Glutamatergic neuron (in vitro differentiated cells): ENCODE results near the gene KCNH8. TPM values are rescaled to one million over a fixed set of nuclear protein-coding genes. Genes with fewer than 3 reads are reported as not detected.
A peak's percentile ranks its signal among the peaks of the same experiment; 100 is the strongest.

Experiments
- DNase-seq: peaks from one replicate; pipeline ENCODE4 v3.0.0; 2022
- H3K27ac Mint-ChIP-seq: one replicate; pipeline ENCODE4 v1.8.0; 2020; ENCODE audit warnings: mild to moderate bottlenecking, mixed read lengths, inconsistent platforms; ENCODE audit not compliant: unreplicated experiment
- H3K27me3 Mint-ChIP-seq: one replicate; pipeline ENCODE4 v1.8.0; 2020; ENCODE audit warnings: mild to moderate bottlenecking, moderate library complexity, mixed read lengths, inconsistent platforms; ENCODE audit not compliant: unreplicated experiment
- H3K36me3 Mint-ChIP-seq: one replicate; pipeline ENCODE4 v1.8.0; 2020; ENCODE audit warnings: mild to moderate bottlenecking, mixed read lengths, inconsistent platforms; ENCODE audit not compliant: unreplicated experiment
- H3K4me1 Mint-ChIP-seq: one replicate; pipeline ENCODE4 v1.8.0; 2020; ENCODE audit warnings: mild to moderate bottlenecking, low read depth, mixed read lengths, inconsistent platforms; ENCODE audit not compliant: unreplicated experiment
- H3K4me3 Mint-ChIP-seq: one replicate; pipeline ENCODE4 v1.8.0; 2020; ENCODE audit warnings: mild to moderate bottlenecking, mixed read lengths, inconsistent platforms; ENCODE audit not compliant: unreplicated experiment
- H3K9me3 Mint-ChIP-seq: one replicate; pipeline ENCODE4 v1.8.0; 2020; ENCODE audit warnings: mild to moderate bottlenecking, moderate library complexity, mixed read lengths, inconsistent platforms; ENCODE audit not compliant: unreplicated experiment
- CTCF ChIP-seq: fragments of 200-600 bp; sonication (generic); IDR thresholded peaks from one replicate; pipeline ENCODE4 v1.5.0; 2021; ENCODE audit not compliant: partially characterized antibody, unreplicated experiment
- total RNA-seq: library from RNA; stranded (reverse); fragmentation: NEBNext Ultra II Directional; extraction: Animal tissue kit (Norgen Biotek cat#: 25700); gene quantifications from one replicate; pipeline ENCODE4 v1.2.1, GENCODE V29; 2021; ENCODE audit not compliant: unreplicated experiment

KCNH8 gene
- total RNA-seq, 1 donor from 2014 or later: 30.9 TPM

DNA sequence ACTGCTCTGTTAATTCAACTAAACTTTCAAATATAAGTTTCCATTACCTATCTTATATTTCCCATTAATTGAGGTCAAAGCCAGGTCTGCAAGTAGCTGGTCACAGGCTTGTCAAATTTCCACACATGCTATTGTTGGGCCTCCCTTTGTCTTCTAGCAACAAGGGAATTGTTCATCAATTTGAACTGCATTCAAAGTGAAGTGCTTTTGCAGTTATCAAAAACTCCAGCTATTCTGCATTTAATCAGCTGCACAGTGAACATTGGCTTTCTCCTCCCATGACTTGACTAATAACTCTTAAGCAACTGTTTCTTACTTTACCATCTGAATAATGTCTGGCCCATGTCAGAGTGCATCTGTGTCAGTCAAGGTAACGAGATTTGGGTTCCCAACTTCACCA, 198.4 kb downstream of the KCNH8 start:
- Mint-ChIP-seq H3K4me3 (no peak overlapping the region), H3K27ac (no peak overlapping the region), H3K36me3 (no peaks in the 10 kb centered on the region), H3K9me3 (no peaks in the 10 kb centered on the region), H3K4me1 (peaks cover 14% of the 10 kb centered on the region), H3K27me3 (no peaks in the 10 kb centered on the region)
- no peak for TF ChIP-seq CTCF
- no peak for DNase-seq

DNA sequence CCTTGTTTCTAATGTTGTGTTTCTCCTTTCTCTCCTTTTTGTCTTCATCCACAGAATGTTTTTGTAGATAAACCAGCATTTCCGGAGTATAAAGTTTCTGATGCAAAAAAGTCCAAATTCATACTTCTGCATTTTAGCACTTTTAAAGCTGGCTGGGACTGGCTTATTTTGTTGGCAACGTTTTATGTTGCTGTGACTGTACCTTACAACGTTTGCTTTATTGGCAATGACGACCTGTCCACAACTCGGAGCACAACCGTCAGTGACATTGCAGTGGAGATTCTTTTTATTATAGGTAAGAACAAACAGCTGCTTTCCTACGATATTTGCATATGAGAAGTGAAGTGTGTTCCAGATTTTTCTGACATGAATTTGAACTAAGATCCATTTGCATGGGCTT, 199.4 kb downstream of the KCNH8 start:
- Mint-ChIP-seq H3K4me3 (no peak overlapping the region), H3K27me3 (no peaks in the 10 kb centered on the region), H3K36me3 (no peaks in the 10 kb centered on the region), H3K4me1 (peaks cover 14% of the 10 kb centered on the region), H3K27ac (no peak overlapping the region), H3K9me3 (no peaks in the 10 kb centered on the region)
- no peak for DNase-seq
- no peak for TF ChIP-seq CTCF

DNA sequence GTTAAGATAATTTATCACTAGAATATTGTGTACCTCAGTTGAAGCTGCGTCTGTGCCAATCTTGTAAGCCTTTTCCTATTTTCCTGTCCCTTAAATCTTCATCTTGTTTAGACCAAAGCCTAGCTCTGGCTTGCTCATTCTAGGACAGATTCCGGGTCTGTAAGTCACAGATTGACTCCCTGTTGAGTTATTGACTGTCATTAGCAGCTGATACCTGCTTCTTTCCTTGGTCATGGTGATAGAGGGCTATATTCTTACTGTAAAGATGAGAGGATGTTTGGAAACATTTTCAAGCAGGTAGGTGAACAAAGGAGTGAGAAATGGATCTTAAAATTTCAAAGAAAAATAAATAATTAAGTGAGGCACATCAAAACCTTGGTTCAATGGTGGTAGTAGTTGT, 200.2 kb downstream of the KCNH8 start:
- H3K4me3 Mint-ChIP-seq: no peak overlapping the region
- no peaks in the 10 kb centered on the region for H3K9me3 Mint-ChIP-seq
- peak overlapping the region; percentile 14 for H3K27ac Mint-ChIP-seq
- H3K27me3 Mint-ChIP-seq: no peaks in the 10 kb centered on the region
- H3K4me1 Mint-ChIP-seq: peaks cover 11% of the 10 kb centered on the region
- no peaks in the 10 kb centered on the region for H3K36me3 Mint-ChIP-seq
- DNase-seq: no peak
- no peak for TF ChIP-seq CTCF

DNA sequence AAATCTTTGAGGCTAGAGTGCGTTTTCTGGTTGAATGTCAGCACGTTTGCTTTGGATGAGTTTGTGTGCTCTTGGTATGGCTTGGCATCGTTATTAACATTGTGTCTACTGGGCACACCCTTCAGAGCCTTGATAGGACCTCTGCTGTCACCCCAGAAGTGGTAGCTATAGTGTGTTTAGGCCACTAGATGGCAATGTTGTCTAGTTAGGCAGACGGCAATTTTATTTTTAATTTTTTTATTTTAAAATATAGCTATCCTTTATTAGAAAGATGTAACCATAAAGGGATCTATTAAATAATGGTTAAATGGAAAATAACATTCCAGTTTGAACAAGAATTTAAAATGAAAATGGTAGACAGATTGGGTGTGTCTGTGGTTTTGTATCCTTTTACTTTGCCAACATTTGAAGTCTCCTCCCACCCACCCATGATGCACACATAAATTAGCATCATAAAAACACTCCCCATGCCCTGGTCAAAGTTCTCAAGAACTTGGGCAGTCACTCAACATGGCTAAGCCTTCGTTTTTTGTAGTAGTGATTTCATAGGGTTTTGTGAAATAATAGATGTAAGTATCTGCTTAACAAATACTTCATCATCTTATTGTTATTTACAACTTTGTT, 200.7 kb downstream of the KCNH8 start:
- Mint-ChIP-seq H3K36me3 (no peaks in the 10 kb centered on the region), H3K4me1 (peaks cover 9% of the 10 kb centered on the region), H3K4me3 (no peak overlapping the region), H3K27me3 (no peaks in the 10 kb centered on the region), H3K9me3 (no peaks in the 10 kb centered on the region), H3K27ac (no peak overlapping the region)
- DNase-seq: no peak
- TF ChIP-seq CTCF: peak; percentile 75

GRCh38 chr3:19357947-19358346, 209.6 kb downstream of the KCNH8 start:
- no peaks in the 10 kb centered on the region for H3K4me1 Mint-ChIP-seq
- DNase-seq: no peak
- H3K27ac Mint-ChIP-seq: no peak overlapping the region
- TF ChIP-seq CTCF: no peak
- H3K4me3 Mint-ChIP-seq: no peak overlapping the region
- H3K36me3 Mint-ChIP-seq: no peaks in the 10 kb centered on the region
- H3K27me3 Mint-ChIP-seq: no peaks in the 10 kb centered on the region
- H3K9me3 Mint-ChIP-seq: no peaks in the 10 kb centered on the region
